ENCODE measurements around the gene KIAA1671. TPM values are rescaled to one million over a fixed set of nuclear protein-coding genes. Genes with fewer than 3 reads are reported as not detected.

KIAA1671 gene
- total RNA-seq, 1 donor from 2014 or later = 8.3 TPM

DNA sequence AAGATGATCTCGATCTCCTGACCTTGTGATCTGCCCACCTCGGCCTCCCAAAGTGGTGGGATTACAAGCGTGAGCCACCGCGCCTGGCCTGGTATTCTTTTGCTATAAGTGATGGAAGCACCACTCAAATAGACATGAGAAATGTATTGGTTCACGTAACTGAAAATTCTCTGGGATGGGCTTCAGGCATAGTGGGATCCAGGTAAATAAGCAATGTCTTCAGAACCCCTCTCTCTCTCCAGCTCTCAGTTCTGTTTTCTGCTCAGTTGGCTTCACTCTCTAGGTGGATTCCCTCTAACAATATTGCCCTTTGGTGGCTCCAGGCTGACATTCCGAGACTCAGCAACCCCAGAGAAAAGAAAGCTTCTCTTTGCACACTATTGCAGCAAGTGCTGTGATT lies 5.1 kb upstream of the KIAA1671 start:
- no peak for DNase-seq (ENCODE audit: extremely low spot score, unreplicated experiment)
- H3K9me3 Mint-ChIP-seq (ENCODE audit: unreplicated experiment) = no peaks in the 10 kb centered on the region
- no peak overlapping the region for H3K4me3 Mint-ChIP-seq (ENCODE audit: unreplicated experiment)
- H3K36me3 Mint-ChIP-seq (ENCODE audit: unreplicated experiment) = no peaks in the 10 kb centered on the region
- TF ChIP-seq, protein P1, sequence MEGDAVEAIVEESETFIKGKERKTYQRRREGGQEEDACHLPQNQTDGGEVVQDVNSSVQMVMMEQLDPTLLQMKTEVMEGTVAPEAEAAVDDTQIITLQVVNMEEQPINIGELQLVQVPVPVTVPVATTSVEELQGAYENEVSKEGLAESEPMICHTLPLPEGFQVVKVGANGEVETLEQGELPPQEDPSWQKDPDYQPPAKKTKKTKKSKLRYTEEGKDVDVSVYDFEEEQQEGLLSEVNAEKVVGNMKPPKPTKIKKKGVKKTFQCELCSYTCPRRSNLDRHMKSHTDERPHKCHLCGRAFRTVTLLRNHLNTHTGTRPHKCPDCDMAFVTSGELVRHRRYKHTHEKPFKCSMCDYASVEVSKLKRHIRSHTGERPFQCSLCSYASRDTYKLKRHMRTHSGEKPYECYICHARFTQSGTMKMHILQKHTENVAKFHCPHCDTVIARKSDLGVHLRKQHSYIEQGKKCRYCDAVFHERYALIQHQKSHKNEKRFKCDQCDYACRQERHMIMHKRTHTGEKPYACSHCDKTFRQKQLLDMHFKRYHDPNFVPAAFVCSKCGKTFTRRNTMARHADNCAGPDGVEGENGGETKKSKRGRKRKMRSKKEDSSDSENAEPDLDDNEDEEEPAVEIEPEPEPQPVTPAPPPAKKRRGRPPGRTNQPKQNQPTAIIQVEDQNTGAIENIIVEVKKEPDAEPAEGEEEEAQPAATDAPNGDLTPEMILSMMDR (IDR thresholded peaks at IDR 0.05) = no peak
- H3K27me3 Mint-ChIP-seq (ENCODE audit: unreplicated experiment) = peaks cover 29% of the 10 kb centered on the region
- H3K4me1 Mint-ChIP-seq (ENCODE audit: unreplicated experiment) = peaks cover 2% of the 10 kb centered on the region
- H3K27ac Mint-ChIP-seq (ENCODE audit: unreplicated experiment) = no peak overlapping the region

DNA sequence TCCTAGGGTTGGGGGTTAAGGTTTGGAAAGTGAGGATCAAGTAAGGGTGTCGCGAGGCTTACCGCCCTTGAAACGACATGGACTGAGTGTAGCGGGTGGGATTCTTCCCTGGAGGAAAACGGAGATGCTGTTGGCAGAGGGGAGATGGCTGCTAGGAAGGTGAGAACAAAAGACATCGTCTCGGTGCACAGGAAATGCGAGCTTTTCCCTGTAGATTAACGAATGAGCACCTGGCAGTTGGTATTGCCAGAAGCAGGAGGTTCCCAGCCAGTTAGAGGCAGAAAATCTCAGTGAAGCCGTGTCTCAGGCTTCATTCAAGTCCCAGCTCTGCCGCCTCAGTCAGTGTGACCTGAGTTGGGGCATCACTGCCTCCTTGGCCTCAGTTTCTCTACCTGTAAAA lies 4.6 kb upstream of the KIAA1671 start:
- no peak overlapping the region for H3K27ac Mint-ChIP-seq (ENCODE audit: unreplicated experiment)
- no peaks in the 10 kb centered on the region for H3K36me3 Mint-ChIP-seq (ENCODE audit: unreplicated experiment)
- DNase-seq (ENCODE audit: extremely low spot score, unreplicated experiment) = no peak
- TF ChIP-seq, protein P1 (IDR thresholded peaks at IDR 0.05) = no peak
- peaks cover 3% of the 10 kb centered on the region for H3K4me1 Mint-ChIP-seq (ENCODE audit: unreplicated experiment)
- no peaks in the 10 kb centered on the region for H3K9me3 Mint-ChIP-seq (ENCODE audit: unreplicated experiment)
- no peak overlapping the region for H3K4me3 Mint-ChIP-seq (ENCODE audit: unreplicated experiment)
- peaks cover 29% of the 10 kb centered on the region for H3K27me3 Mint-ChIP-seq (ENCODE audit: unreplicated experiment)

DNA sequence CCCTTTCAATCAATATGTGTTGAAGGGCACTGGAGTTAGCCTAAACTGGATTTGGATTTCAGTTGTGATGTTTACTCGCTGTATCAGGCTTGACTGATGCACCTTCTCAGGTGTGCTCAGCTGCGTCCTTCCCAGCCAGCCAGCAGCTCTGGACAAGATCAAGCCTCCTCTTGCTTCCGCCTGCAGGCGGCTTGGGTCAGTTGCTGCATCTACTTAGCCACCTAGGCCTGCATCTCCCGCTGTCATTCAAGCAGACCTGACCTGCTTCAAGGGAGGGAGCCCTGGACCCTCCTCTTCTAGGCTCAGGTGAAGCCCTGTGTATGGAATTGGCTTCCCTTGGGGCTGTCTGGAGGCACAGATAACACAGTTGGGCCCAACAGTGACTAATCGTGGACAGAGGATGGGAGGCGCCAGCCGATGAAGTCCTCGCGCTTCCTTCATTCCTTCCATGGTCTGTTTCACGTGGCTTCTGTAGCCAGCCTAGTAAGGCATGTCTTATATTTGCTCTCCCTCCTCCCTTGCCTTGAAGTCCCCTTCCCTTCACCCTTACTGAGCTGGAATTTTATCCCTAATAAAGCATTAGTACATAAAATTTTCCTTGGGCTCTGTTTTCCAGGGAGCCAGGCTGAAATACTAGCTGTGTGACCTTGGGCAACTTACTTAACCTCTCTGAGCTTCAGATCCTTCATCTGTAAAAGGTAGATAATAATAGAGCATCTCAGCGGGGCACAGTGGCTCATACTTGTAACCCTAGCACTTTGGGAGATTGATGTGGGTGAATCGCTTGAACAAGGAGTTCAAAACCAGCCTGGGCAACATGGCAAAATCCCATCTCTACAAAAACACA lies 3.9 kb upstream of the KIAA1671 start:
- Mint-ChIP-seq H3K4me1 (ENCODE audit: unreplicated experiment) (peaks cover 7% of the 10 kb centered on the region), H3K9me3 (ENCODE audit: unreplicated experiment) (no peaks in the 10 kb centered on the region), H3K27me3 (ENCODE audit: unreplicated experiment) (peaks cover 33% of the 10 kb centered on the region), H3K4me3 (ENCODE audit: unreplicated experiment) (no peak overlapping the region), H3K36me3 (ENCODE audit: unreplicated experiment) (no peaks in the 10 kb centered on the region), H3K27ac (ENCODE audit: unreplicated experiment) (no peak overlapping the region)
- TF ChIP-seq, protein P1 (IDR thresholded peaks at IDR 0.05) = no peak
- DNase-seq (ENCODE audit: extremely low spot score, unreplicated experiment) = no peak

DNA sequence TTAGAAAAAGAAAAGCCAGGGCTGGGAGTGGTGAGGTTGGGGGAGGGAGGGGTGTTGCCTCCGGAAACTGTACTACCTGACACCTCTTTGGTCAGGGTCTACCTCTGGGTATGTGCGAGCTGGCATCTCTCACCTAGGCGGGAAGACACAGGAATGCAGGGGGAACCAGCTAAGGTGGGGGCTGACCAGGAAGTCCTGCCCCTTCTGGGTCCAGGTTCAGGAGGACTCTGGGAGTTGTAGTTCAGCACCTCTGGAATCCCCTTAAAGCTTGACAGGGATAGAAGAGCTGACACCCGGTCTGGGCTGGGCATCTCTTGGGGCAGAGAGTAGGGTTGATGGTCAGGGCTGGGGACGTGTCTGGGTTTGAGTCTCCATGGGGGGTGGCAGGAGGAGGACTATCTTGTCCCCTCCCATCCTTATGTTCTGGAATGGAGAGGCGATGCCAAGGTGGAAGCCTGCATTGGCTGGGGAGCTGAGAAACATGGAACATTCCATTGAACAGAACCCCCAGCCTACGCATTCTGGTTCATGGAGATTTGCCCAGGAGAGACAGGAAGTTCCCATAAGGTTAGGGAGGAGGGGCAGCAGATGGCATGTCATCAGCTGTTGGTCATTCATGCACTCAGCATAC lies 2.1 kb upstream of the KIAA1671 start:
- no peaks in the 10 kb centered on the region for H3K9me3 Mint-ChIP-seq (ENCODE audit: unreplicated experiment)
- H3K27ac Mint-ChIP-seq (ENCODE audit: unreplicated experiment) = no peak overlapping the region
- peaks cover 14% of the 10 kb centered on the region for H3K4me1 Mint-ChIP-seq (ENCODE audit: unreplicated experiment)
- TF ChIP-seq, protein P1 (IDR thresholded peaks at IDR 0.05) = no peak
- no peaks in the 10 kb centered on the region for H3K36me3 Mint-ChIP-seq (ENCODE audit: unreplicated experiment)
- H3K4me3 Mint-ChIP-seq (ENCODE audit: unreplicated experiment) = no peak overlapping the region
- H3K27me3 Mint-ChIP-seq (ENCODE audit: unreplicated experiment) = peaks cover 37% of the 10 kb centered on the region
- DNase-seq (ENCODE audit: extremely low spot score, unreplicated experiment) = no peak

DNA sequence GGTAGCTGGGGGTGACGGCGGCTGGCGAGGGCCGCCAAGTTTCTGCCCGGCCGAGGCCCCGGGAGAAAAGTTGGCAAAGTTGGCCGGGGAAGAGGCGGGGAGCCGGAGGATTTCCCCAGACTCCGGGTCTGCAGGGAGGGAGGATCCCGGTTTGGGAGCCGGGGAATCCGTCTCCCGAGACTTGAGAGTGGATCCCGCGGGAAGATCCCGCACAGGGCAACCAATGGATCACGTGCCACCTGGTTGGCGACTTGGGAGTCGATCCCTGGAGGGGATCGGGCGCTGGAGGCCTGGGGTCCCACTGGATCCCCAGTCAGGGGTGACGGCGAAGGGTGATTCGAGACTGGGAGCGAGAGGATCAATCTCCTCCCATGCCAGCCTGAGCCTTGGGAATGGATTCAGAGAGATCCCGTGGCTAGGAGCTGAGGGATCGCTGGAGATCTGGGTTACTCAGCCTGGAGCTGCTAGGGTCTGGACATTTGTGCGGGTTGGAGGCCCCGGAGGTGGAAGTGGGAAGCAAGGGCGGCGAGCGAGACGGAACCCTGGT lies 394 bp downstream of the KIAA1671 start:
- peaks cover 14% of the 10 kb centered on the region for H3K4me1 Mint-ChIP-seq (ENCODE audit: unreplicated experiment)
- H3K4me3 Mint-ChIP-seq (ENCODE audit: unreplicated experiment) = peak overlapping the region; percentile 92
- peak overlapping the region; percentile 73 for H3K27ac Mint-ChIP-seq (ENCODE audit: unreplicated experiment)
- DNase-seq (ENCODE audit: extremely low spot score, unreplicated experiment) = no peak
- TF ChIP-seq, protein P1 (IDR thresholded peaks at IDR 0.05) = no peak
- no peaks in the 10 kb centered on the region for H3K9me3 Mint-ChIP-seq (ENCODE audit: unreplicated experiment)
- H3K27me3 Mint-ChIP-seq (ENCODE audit: unreplicated experiment) = peaks cover 32% of the 10 kb centered on the region
- no peaks in the 10 kb centered on the region for H3K36me3 Mint-ChIP-seq (ENCODE audit: unreplicated experiment)
